ENCODE data around the gene JMY. TPM values are rescaled to one million over a fixed set of nuclear protein-coding genes. Genes with fewer than 3 reads are reported as not detected.

Gene JMY
- total RNA-seq, 1 donor from 2014 or later = 6.9 TPM

GRCh38 chr5:79297661-79298060, 61.7 kb downstream of the JMY start:
- TF ChIP-seq CTCF (IDR thresholded peaks at IDR 0.05) = no peak
- ATAC-seq (ENCODE audit: low read depth) (no peak), DNase-seq (no peak)
- H3K27ac Mint-ChIP-seq = no peak overlapping the region
- CTCF ChIA-PET = no interaction called here
- no peak overlapping the region for H3K4me3 Mint-ChIP-seq
- intact Hi-C loops (cut with micrococcal nuclease) = no loop called here
- H3K36me3 Mint-ChIP-seq (ENCODE audit: low read depth) = peaks cover 50% of the 10 kb centered on the region
- POLR2A ChIA-PET = no interaction called here
- H3K9me3 Mint-ChIP-seq = no peaks in the 10 kb centered on the region
- no peaks in the 10 kb centered on the region for H3K27me3 Mint-ChIP-seq
- H3K4me1 Mint-ChIP-seq = no peaks in the 10 kb centered on the region

- H3K4me3 Mint-ChIP-seq = no peak overlapping the region
- POLR2A ChIA-PET = no interaction called here
- no peak for TF ChIP-seq CTCF (IDR thresholded peaks at IDR 0.05)
Observed at GRCh38 chr5:79301046-79301712, 65.2 kb downstream of the JMY start.

DNA sequence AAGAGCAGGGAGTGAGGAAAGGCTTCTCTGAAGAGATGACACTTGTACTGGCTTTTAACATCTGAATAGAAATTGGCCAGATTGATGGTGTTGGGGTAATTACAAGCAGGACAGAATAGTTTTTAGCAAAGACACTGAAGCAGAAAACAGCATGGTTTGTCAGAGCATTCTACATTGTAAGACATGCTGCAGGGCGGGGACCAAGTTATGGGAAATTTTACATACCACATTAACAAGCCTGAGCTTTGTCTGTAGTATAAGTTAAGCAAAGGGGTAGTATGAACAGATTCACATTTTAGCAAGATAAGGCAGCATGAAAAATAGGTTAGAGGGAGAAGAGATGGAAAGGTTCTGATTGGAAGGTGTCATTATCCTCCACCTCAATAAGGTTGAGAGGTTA, 66.5 kb downstream of the JMY start:
- H3K27ac Mint-ChIP-seq = no peak overlapping the region
- TF ChIP-seq CTCF (IDR thresholded peaks at IDR 0.05) = no peak
- no peaks in the 10 kb centered on the region for H3K9me3 Mint-ChIP-seq
- H3K36me3 Mint-ChIP-seq (ENCODE audit: low read depth) = peaks cover 53% of the 10 kb centered on the region
- DNase-seq = no peak
- ATAC-seq (ENCODE audit: low read depth) = no peak
- no peak overlapping the region for H3K4me3 Mint-ChIP-seq
- CTCF ChIA-PET = no interaction called here
- POLR2A ChIA-PET = no interaction called here
- no peaks in the 10 kb centered on the region for H3K27me3 Mint-ChIP-seq
- intact Hi-C loops (cut with micrococcal nuclease) = no loop called here
- no peaks in the 10 kb centered on the region for H3K4me1 Mint-ChIP-seq

More at GRCh38 chr5:79301046-79301712, 65.2 kb downstream of the JMY start:
- CTCF ChIA-PET = no interaction called here
- DNase-seq (no peak), ATAC-seq (ENCODE audit: low read depth) (no peak)
- Mint-ChIP-seq H3K36me3 (ENCODE audit: low read depth) (peaks cover 46% of the 10 kb centered on the region), H3K9me3 (no peaks in the 10 kb centered on the region), H3K27me3 (no peaks in the 10 kb centered on the region), H3K27ac (no peak overlapping the region), H3K4me1 (no peaks in the 10 kb centered on the region)
- intact Hi-C loops (cut with micrococcal nuclease) = no loop called here

DNA sequence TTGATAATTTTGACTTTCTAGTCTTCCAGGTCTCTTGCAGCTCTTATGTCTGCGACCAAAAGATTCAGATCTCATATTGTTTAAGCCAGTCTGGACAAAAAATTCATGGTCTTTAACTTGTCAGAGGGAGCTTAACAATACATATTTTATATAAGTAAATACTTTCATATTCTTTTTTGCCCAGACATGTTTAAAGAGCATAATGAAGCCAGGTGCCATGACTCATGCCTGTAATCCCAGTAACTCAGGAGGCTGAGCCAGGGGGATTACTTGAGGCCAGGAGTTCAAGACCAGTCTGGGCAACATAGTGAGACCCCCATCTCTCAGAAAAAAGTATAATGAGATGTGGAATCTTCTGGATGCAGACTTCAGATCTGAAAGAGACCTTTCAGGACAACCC, 69.8 kb downstream of the JMY start:
- intact Hi-C loops (cut with micrococcal nuclease) = no loop called here
- DNase-seq (no peak), ATAC-seq (ENCODE audit: low read depth) (no peak)
- Mint-ChIP-seq H3K9me3 (no peaks in the 10 kb centered on the region), H3K27me3 (no peaks in the 10 kb centered on the region), H3K27ac (no peak overlapping the region), H3K4me3 (no peak overlapping the region), H3K4me1 (no peaks in the 10 kb centered on the region), H3K36me3 (ENCODE audit: low read depth) (peaks cover 51% of the 10 kb centered on the region)
- CTCF ChIA-PET = no interaction called here
- POLR2A ChIA-PET = no interaction called here
- TF ChIP-seq CTCF (IDR thresholded peaks at IDR 0.05) = no peak

- no peaks in the 10 kb centered on the region for H3K4me1 Mint-ChIP-seq
- TF ChIP-seq CTCF (IDR thresholded peaks at IDR 0.05) = no peak
- ATAC-seq (ENCODE audit: low read depth) = no peak
- no peaks in the 10 kb centered on the region for H3K27me3 Mint-ChIP-seq
- no peaks in the 10 kb centered on the region for H3K9me3 Mint-ChIP-seq
- ChIA-PET POLR2A (no interaction called here), CTCF (no interaction called here)
- H3K4me3 Mint-ChIP-seq = no peak overlapping the region
- peaks cover 57% of the 10 kb centered on the region for H3K36me3 Mint-ChIP-seq (ENCODE audit: low read depth)
- H3K27ac Mint-ChIP-seq = no peak overlapping the region
- no peak for DNase-seq
- intact Hi-C loops (cut with micrococcal nuclease) = no loop called here
Observed at GRCh38 chr5:79318935-79319614, 83.1 kb downstream of the JMY start.

Measured in activated B cell treated with CpG ODN at 0.5 μM for 24 hours (primary cell).